Posterior vena cava (tissue), 2 donors: ENCODE data around the gene LYSET. TPM values are rescaled to one million over a fixed set of nuclear protein-coding genes. Genes with fewer than 3 reads are reported as not detected.
"Not testable (repeated sequence)": the region's sequence is repeated elsewhere in the genome, so short reads cannot be mapped to it uniquely, and the experiment has no call there.

ENCODE experiments used
- DNase-seq: peaks from one replicate; pipeline ENCODE4 v3.0.0-alpha.2; 2020; ENCODE audit warnings: low spot score
- intact Hi-C, 2 donors: fragments of 100-400 bp; cut with DNase I; formaldehyde crosslinking; loops; one replicate each; pipeline versions ENCODE4 v1.14.1 to v1.14.2; 2022 to 2023
- total RNA-seq, 2 donors: library from RNA; stranded (reverse); fragmentation: NEBNext Ultra II Directional; extraction: Animal tissue kit (Norgen Biotek cat#: 25700); gene quantifications; one replicate each; pipeline ENCODE4 v1.2.1, GENCODE V29; 2021
- donor health status: DM: yes; HTN: yes; CAD: no.
- donor health status: DM: yes; HTN: yes; CAD: no.

LYSET gene
- total RNA-seq, 2 donors from 2014 or later, result 13.6 to 16.3 TPM

DNA sequence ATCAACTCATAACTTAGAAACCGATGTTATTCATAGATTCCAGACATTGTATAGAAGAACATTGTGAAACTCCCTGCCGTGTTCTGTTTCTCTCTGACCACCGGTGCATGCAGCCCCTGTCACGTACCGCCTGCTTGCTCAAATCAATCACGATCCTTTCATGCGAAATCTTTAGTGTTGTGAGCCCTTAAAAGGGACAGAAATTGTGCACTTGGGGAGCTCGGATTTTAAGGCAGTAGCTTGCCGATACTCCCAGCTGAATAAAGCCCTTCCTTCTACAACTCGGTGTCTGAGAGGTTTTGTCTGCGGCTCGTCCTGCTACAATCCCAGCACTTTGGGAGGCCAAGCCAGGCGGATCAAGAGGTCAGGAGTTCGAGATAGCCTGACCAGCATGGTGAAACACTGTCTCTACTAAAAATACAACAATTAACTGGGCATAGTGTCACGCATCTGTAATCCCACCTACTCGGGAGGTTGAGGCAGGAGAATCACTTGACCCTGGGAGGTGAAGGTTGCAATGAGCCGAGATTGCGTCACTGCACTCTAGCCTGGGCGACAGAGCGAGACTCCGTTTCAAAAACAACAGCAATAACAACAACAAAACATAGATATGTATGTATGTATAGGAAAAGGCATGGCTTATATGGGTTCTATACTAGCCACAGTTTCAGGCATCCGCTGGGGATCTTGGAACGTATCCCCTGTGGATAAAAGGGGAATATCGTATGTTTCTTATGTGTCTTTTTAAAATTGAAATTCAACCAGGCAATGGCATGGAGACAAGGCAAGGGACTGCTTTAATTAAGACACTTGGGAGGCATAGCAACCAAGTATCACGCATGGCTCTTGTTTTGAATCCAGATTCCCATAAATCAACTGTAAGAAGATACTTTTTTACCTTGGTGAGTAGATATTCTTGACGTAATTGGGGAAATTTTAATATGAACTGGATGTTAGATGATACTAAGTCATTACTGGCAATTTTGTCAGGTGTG is 19.5 kb upstream of the LYSET start:
- intact Hi-C loops, result not testable (repeated sequence)
- peak; percentile 43 for DNase-seq

DNA sequence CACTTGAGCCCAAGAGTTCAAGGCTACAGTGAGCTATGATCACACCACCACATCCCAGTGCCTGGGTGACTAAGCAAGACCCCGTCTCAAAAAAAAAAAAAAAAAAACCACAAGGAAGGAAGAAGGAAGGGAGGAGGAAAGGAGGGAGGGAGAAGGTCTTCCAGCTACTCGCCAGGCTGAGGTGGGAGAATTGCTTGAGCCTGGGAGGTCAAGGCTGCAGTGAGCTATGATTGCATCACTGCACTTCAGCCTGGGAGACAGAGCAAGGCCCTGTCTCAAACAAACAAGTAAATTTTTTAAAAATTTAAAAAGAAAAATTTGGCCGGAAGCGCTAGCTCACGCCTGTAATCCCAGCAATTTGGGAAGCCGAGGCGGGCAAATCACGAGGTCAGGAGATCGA is 16.5 kb upstream of the LYSET start:
- intact Hi-C loops, result not testable (repeated sequence)
- DNase-seq, result peak; percentile 32

DNA sequence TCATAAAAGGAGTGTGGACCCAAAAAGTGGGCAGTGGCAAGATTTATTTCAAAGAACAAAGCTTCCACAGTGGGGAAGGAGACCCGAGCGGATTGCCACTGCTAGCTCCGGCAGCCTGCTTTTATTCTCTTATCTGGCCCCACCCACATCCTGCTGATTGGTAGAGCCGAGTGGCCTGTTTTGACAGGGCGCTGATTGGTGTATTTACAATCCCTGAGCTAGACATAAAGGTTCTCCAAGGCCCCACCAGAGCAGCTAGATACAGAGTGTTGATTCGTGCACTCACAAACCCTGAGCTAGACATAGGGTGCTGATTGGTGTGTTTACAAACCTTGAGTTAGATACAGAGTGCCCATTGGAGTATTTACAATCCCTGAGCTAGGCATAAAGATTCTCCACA is 15.5 kb upstream of the LYSET start:
- intact Hi-C loops, result not testable (repeated sequence)
- peak; percentile 38 for DNase-seq

DNA sequence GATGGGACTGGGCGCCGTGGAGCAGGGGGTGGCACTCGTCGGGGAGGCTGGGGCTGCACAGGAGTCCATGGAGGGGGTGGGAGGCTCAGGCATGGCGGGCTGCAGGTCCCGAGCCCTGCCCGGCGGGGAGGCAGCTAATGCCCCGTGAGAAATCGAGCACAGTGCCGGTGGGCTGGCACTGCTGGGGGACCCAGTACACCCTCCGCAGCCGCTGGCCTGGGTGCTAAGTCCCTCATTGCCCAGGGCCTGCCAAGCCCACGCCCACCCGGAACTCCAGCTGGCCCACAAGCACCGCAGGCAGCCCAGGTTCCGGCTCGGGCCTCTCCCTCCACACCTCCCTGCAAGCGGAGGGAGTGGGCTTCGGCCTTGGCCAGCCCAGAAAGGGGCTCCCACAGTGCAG is 15.0 kb upstream of the LYSET start:
- not testable (repeated sequence) for DNase-seq

DNA sequence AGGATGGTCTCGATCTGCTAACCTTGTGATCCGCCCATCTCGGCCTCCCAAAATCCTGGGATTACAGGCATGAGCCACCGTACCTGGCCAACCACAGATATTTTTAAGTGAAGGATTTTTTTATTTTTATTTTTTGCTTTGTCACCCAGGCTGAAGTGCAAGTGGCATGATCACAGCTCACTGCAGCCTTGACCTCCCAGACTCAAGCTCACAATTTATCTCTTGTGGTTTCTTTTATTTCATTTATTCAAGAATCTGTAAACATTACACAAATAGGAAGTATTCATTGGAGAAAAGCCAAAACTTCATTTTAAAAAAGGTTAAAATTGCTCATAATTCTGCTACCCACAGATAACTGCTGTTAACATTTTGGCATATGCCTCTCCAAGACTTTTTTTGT is 13.7 kb upstream of the LYSET start:
- peak; percentile 20 for DNase-seq
- intact Hi-C loops, result no loop called here

More for the DNA sequence above, 15.0 kb upstream of the LYSET start:
- intact Hi-C loops, result not testable (repeated sequence)

DNA sequence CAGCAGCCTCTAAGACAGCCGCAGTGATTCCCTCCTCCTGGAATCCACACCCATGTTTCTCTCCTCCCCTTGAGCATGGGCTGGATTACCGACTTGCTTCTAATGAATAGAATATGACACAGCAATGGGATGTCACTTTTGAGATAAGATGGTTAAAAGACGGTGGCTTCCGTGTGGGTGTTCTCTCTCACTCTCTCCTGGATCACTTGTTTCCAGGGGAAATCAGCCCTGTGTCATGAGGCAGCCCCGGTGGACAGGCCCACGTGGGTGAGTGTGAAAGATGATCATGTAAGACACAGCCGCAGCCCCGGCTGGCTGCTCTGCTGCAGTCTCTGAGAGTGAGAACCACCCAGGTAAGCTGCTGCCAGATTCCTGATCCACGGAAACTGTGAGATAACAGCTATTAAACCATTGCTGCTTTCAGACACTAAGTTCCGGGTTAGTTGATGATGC is 11.1 kb upstream of the LYSET start:
- DNase-seq, result peak; percentile 77

DNA sequence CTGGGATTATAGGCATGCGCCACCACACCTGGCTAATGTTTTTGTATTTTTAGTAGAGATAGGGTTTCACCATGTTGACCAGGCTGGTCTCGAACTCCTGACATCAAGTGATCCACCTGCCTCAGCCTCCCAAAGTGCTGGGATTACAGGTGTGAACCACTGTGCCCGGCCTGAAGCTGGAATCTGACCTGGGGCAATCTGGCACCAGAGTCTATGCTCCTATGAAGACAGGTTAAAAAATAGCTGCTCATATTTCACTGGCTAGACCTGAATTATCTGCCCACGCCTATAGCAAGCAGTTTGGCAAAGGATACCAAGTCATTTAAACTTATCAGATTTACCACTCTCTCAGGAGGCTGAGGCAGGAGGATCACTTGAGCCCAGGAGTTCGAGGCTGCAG is 10.4 kb upstream of the LYSET start:
- DNase-seq, result peak; percentile 30
- intact Hi-C loops, result not testable (repeated sequence)

More for the DNA sequence above, 11.1 kb upstream of the LYSET start:
- intact Hi-C loops, result no loop called here

DNA sequence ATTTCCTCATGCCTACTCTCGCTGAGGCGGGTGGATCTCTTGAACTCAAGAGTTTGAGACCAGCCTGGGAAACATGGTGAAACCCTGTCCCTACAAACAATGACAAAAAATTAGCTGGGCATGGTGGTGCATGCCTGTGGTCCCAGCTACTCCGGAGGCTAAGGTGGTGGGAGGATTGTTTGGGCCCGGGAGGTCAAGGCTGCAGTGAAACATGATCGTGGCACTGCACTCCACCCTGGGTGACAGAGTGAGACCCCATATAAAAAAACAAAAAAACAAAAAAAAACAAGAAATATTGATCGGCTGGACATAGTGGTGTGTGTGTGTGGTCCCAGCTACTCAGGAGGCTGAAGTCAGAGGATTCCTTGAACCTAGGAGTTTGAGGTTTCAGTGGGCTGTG is 9.6 kb upstream of the LYSET start:
- intact Hi-C loops, result no loop called here
- DNase-seq, result peak; percentile 20

DNA sequence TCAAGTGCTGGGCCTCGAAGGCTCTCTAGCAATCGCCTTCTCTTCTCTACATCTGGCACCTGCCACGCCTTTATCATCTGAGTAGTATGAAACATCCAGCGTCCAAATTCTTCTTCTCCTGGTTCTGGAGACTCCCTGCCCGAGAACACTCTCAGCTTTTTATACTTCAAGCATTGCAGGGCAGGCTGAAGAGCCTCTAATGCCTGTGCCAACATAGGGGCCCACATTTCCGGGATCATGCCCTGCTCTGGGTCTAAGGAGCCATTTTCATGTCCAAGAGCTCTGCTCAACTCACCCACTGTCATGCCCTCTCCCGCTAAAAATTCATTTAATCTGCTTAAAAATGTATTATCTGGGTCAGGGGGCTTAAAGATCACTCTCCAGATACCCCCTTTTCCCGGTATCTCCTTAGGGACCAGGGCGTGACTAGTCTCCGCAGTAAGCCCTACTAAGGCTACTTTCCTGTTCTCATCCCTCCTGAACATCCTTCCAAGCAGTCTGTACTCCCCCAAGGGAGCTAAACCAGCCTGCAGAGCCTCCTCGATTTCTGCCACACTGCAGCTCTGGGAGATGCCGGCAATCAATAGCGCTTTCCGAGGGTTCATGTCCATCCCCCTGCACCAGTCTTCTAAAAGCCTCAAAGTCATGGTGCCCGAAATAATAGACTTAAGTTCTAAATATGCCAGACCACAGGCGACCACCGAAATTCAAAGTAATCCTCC is 1.4 kb upstream of the LYSET start:
- intact Hi-C loops, result no loop called here

DNA sequence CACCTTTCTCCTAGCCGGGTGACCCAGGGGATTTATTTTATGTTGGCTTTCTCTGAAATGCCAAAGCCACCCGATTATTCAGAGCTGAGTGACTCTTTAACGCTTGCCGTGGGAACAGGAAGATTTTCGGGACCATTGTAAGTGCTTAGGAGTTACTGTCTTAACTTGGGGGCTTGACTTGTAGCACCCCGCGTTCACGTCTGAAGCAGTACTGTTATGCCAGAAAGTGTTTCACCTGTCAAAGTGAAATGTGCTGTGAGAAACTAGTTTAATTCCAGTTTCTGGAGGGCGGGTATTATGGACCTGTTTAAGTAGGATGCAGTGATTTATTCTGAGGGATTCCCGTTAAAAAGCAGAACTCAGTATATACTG is 218 bp downstream of the LYSET start:
- DNase-seq, result no peak

More for the DNA sequence above, 1.4 kb upstream of the LYSET start:
- peak; percentile 25 for DNase-seq

DNA sequence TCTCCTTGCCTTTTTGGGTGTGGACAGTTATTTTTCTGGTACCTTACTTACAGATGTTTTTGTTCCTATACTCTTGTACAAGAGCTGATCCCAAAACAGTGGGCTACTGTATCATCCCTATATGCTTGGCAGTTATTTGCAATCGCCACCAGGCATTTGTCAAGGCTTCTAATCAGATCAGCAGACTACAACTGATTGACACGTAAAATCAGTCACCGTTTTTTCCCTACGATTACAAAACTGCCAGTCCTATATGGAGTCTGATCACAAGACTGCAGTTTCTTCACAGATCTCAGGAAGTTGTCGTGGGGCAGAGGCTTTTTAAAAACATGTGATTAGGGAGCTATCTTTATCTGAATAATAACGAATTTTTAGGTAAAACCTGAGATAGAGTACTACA is 1.3 kb downstream of the LYSET start:
- intact Hi-C loops, result no loop called here
- no peak for DNase-seq

More for the DNA sequence above, 218 bp downstream of the LYSET start:
- intact Hi-C loops, result no loop called here

DNA sequence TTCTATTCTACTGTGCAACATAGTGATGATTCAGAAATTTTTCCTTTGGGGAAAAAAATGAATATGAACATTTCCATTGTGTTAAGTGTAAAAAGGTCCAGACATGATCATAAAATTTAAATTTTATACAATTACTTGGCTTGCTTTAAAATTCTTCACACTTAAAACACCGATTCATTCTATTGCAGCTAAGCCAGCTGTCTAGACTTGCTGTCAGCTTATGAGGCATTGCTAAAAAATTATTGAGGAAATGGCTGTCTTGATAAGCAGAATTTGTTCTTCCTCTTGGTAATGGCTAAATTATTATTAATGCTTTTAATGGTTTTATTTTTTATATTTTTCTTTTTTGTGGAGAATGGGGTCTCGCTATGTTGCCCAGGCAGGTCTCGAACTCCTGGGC is 1.8 kb downstream of the LYSET start:
- DNase-seq, result no peak
- intact Hi-C loops, result no loop called here

DNA sequence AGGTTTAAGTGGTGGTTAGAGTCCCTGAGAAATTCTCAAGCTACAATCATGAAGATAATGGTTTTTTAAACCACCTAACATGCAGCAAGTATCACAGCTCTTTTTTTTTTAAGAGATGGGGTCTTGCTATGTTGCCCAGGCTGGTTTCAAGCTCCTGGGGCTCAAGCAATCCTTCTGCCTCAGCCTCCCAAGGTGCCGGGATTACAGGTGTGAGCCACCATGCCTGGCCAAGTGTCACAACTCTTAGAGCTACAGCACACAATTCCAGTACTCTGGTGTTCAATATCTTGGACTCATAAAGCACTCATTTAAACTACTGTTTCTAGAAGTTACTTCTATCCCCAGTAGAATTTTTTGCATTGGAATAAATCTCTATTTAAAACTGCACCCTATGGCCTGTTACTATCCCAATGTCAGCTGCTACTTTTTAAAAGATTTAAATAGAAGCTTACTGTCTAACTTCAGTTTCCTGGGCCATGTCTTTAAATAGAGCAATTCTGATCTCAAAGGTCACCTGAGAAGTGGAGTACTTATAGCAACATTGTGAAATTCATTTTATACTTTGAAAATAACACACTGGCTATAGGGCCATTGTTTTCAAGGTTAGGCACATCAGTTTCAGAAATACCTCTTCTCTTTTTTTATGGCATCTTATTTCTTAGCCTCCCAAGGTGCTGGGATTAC is 10.3 kb downstream of the LYSET start:
- no peak for DNase-seq
- intact Hi-C loops, result no loop called here

DNA sequence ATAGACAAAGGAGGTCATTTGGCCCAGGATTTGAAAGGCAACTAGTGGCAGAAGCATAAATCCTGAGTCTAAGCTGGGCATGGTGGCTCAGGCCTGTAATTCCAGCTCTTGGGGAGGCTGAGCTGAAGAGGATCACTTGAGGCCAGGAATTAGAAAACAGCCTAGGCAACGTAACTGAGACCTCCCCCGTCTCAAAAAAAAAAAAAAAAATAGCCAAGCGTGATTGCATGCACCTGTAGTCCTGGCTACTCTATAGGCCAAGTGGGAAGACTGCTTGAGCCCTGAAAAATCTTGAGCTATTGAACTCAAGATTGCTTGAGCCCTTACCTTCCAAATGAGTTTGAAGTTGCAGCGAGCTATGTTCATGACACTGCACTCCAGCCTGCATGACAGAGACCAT is 13.9 kb downstream of the LYSET start:
- intact Hi-C loops, result no loop called here
- no peak for DNase-seq

DNA sequence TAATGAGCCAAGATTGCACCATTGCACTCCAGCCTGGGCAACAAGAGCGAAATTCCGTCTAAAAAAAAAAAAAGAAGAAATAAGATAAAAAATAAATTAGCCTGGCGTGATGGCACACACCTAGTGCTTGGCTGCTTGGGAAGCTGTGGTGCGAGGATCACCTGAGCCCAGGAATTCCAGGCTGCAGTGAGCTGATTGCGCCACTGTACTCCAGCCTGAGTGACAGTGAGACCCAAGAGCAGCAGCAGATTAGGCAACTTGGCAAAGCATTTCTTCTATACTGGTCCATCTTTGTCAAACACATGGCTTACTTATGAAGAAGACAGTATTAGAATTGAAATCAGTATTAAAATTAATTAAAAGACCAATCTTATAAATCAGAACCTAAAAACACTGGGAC is 15.4 kb downstream of the LYSET start:
- intact Hi-C loops, result no loop called here
- no peak for DNase-seq

DNA sequence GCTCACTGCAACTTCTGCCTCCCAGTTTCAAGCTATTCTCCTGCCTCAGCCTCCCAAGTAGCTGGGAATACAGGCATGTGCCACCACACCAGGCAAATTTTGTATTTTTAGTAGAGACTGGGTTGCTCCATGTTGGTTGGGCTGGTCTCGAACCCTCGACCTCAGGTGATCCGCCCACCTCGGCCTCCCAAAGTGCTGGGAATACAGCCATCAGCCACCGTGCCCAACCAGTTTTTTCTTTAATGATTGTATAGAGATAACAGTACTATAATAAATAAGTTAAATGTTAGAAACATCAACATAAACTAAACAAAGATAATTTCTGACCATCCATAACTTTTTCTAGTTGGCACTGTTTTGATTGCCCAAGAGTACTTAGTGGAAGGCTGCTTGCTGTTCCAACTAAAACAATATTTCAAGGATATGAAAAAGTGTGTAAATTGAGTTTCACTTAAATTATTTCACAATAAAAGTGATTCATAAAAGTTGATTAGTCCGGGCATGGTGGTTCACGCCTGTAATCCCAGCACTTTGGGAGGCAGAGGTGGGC is 16.1 kb downstream of the LYSET start:
- DNase-seq, result no peak
- intact Hi-C loops, result no loop called here

DNA sequence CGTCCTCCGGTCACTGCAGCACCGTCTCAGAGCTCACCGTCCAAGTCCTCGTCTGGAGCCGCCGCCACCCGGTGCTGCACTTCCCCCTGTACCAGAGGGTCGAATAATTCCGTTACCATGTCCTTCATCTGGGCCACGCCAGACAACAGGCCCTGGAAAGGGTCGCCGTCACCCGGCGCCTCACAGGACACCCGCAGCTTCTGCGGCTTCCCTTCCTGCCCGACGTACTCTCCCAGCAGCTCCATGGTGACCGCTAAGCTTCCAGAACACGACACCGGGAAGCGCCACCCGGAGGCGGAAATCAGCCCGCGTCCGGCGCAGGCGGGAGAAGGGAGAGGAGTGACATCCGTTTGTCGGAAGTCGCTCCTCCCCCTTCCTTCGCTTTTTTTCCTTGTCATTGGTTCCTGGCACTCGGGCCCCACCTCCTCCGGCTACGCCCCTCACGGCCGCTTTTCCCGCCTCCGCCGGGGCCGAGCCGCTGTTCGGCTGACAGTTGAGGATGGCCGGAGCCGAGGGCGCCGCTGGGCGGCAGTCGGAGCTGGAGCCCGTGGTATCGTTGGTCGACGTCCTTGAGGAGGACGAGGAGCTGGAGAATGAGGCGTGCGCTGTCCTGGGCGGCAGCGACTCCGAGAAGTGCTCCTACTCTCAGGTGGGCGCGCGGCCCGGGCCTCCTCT is 21.8 kb downstream of the LYSET start, which contains the start of the genes GON7 and UBR7:
GON7 (minus strand) TSS at position 273 of the 675 bp plus-strand sequence; CDS start at position 245, 28 bp downstream.
UBR7 (plus strand) TSS at position 464 of the 675 bp plus-strand sequence; CDS start at position 500, 36 bp downstream.
- intact Hi-C loops, result no loop called here
- peak; percentile 97 for DNase-seq

DNA sequence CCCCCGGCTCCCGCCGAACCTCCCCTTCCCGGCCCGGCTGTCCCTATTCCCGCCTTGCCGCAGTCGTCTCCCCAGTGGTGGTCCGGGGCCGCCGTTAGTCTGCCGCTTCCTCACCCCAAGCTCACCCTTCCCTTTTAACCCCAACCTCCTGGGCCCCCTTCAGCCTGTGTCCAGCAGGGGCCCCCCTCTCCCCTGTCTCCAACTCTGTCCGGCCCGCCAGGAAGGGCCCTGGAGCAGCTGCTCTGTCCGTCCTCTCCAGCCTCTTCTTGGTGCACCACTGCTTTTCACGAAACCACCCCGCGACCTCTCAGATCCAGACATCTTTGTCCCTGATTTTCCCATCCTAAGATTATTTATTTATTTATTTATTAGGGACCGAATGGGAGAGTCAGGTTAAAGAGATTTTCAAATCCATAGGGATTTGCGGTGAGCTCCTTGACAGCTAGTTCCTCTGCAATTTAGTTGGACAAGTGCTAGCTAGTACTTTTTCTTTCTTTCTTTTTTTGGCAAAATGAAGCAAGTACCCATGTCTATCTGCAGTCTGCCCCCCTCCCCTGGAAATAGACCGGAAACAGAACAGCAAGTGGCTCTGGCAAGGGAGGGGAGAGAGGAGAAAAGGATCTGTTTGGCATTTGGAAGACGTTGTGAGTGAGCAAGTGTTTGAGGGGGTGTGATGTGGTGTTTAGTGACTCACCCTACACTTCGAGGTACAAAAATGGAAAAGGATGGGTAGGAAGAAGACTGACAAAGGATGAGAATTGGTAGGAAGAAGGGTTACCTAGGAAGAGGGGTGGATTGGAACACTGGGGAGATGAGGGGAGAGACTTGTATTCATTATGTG is 22.6 kb downstream of the LYSET start:
- intact Hi-C loops, result no loop called here
- DNase-seq, result peak; percentile 87
